GM10266 (cell line): ENCODE data around the gene SPINT2.
A peak's percentile ranks its signal among the peaks of the same experiment; 100 is the strongest.
"Not testable (repeated sequence)": the region's sequence is repeated elsewhere in the genome, so short reads cannot be mapped to it uniquely, and the experiment has no call there.

Experiments used
- DNase-seq: peaks from one replicate; pipeline ENCODE4 v3.0.0; 2012; ENCODE audit errors: extremely low spot score
- TF ChIP-seq, protein P1 (sequence below): IDR thresholded peaks from 2 replicates; pipeline ENCODE4 v1.5.1; 2012; ENCODE audit warnings: mild to moderate bottlenecking, low read depth; ENCODE audit not compliant: control insufficient read depth, insufficient read depth; ENCODE audit errors: missing control alignments

The SPINT2 gene

DNA sequence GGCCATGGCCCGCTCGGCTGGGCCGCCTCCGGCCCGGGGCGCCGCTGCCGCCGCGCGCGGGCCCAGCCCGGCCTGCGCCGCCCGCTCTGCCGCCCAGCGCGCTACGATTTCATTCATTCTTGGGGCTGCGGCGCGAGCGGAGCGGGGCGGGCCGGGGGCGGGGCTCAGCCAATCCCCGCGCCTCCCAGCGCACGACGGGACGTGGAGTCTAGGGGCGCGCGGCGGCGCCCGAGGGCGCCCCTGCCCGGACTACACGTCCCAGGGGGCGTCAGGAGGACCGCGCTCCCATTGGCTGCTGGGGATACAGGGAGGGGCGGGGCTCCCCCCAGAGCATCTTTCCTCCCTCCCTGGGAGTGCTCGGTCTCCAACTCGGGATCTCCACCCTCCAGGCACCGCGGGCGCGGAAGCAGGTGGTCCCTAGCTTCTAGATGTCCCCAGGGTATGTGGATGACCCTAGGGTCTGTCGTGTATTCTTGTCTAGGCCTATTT is 34.7 kb upstream of the SPINT2 start:
- peak; percentile 92 for DNase-seq

DNA sequence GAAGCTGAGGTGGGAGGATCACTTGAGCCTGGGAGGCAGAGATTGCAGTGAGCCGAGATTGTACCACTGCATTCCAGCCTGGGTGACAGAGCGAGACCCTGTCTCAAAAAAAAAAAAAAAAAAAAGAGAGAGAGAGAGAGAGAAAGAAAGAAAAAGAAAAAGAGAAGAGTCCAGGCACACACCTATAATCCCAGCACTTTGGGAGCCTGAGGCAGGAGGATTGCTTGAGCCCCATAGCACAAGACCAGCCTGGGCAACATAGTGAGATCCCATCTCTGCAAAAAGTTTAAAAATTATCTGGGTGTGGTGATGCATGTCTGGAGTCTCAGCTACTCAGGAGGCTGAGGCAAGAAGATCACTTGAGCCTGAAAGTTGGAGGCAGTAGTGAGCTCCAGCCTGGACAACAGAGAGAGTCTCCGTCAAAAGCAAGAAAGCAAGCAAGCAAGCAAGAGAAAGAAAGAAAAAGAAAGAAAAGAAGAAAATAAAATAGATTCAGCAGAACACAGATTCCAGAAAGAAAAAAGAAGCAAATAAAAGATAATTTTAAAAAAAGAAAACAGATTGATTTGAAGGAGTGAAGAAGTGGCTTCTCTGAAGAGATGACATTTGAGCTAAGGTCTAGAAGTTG is 33.8 kb upstream of the SPINT2 start:
- not testable (repeated sequence) for DNase-seq

More for the DNA sequence above, 34.7 kb upstream of the SPINT2 start:
- TF ChIP-seq, protein P1, sequence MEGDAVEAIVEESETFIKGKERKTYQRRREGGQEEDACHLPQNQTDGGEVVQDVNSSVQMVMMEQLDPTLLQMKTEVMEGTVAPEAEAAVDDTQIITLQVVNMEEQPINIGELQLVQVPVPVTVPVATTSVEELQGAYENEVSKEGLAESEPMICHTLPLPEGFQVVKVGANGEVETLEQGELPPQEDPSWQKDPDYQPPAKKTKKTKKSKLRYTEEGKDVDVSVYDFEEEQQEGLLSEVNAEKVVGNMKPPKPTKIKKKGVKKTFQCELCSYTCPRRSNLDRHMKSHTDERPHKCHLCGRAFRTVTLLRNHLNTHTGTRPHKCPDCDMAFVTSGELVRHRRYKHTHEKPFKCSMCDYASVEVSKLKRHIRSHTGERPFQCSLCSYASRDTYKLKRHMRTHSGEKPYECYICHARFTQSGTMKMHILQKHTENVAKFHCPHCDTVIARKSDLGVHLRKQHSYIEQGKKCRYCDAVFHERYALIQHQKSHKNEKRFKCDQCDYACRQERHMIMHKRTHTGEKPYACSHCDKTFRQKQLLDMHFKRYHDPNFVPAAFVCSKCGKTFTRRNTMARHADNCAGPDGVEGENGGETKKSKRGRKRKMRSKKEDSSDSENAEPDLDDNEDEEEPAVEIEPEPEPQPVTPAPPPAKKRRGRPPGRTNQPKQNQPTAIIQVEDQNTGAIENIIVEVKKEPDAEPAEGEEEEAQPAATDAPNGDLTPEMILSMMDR: no peak

DNA sequence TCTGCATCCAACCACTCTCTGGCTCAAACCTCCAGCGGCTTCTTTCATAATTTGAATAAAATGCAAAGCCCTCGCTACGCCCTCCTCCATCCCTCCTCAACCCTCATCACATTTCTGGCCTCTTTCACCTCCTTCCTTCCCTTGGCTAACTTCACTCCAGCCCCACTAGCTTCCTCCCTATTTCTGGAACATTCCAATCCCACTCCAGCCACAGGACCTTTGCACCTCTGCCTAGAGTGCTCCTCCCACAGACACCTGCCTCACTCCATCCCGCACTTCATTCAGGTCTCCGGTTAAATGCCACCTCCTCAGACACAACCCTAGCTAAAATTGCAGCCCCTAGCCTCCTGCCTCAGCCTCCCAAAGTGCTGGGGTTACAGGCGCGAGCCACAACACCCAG is 32.5 kb upstream of the SPINT2 start:
- TF ChIP-seq, protein P1: no peak
- no peak for DNase-seq

DNA sequence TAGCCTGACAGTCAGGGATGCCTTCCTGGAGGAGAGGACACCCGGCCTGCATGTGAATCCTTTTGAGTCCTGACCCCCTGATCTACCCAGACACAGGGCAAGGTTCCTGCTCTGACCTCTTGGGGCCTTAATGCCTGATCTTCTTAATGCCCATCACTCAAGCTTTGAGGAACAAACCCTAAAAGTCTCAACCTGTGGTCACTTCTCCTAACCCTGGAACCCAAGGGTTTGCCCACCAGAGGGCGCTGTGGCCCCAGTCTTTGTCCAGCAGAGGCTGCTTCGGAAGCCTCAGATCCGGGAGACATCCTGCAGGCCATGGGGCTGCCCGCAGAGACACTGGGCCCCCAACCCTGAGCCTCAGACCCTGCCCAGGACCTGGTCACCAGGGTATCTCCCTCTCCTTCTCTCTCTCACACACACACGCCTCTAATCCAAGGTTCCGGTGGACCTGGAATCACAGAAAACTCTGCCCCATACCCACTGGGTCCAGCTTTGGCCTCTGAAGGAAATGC is 30.6 kb upstream of the SPINT2 start:
- DNase-seq: peak; percentile 87
- TF ChIP-seq, protein P1: peak; percentile 85

DNA sequence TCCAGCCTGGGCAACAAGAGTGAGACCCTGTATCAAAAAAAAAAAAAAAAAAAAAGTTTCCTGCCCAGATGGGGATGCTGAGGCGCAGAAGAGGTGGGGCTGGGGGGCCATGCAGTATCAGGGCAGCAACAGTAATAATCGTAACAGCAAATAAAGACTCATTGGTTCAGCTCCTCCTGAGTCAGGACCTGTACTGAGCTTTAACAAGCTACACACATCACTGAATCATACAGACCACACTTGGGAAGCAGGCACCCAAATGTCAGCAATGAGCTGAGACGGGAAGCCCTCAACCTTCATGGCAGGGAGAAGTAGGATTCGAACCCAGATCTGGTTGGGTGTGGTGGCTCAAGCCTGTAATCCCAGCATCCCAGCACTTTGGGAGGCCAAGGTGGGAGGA is 29.8 kb upstream of the SPINT2 start:
- TF ChIP-seq, protein P1: no peak
- DNase-seq: no peak

DNA sequence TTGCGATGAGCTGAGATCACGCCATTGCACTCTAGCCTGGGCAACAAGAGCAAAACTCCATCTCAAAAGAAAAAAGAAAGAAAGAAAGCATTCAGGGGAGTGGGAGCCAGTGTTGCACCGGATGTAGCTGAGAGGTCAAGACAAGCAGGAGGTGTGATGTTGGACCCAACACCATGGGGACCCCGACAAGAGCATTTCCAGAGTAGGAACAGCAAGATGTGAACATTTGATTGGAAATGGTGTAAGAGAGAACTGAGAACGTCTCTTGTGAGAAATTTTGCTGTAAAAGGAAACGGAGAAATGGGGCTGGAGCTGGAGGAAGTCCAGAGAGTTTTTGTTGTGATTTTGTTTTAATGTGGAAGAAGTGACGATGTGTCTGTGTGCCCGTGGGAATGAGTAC is 24.6 kb upstream of the SPINT2 start:
- TF ChIP-seq, protein P1: no peak

DNA sequence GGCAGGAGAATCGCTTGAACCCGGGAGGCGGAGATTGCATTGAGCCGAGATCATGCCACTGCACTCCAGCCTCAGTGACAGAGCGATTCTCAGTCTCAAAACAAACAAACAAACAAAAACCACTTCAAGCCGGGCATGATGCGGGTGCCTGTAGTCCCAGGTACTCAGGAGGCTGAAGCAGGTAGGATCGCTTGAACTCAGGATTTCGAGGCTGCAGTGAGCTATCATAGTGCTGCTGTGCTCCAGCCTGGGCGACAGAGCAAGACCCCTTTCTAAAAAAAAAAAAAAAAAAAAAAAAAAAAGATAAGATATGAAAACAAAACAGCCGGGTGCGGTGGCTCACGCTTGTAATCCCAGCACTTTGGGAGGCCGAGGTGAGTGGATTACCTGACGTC is 21.1 kb upstream of the SPINT2 start:
- no peak for DNase-seq
- TF ChIP-seq, protein P1: no peak

More for the DNA sequence above, 24.6 kb upstream of the SPINT2 start:
- no peak for DNase-seq
